Mammary epithelial cell (primary cell): Measurements from ENCODE around the gene TNNT3.

Experiments
- CTCF ChIP-seq, 2 donors: IDR thresholded peaks in 1 of 2; conservative IDR thresholded peaks in 1 of 2; 2 replicates each; pipeline ENCODE4 v1.5.1; 2011 to 2012; ENCODE audit warnings: inconsistent platforms in 2 of 2, low read length in 2 of 2, mild to moderate bottlenecking in 2 of 2, control low read depth in 1 of 2, low read depth in 1 of 2; ENCODE audit not compliant: insufficient read depth in 1 of 2; ENCODE audit errors: extremely low read depth in 1 of 2
- EZH2 ChIP-seq: IDR thresholded peaks from 2 replicates; pipeline ENCODE4 v1.6.1; 2012; ENCODE audit warnings: low read length, inconsistent platforms, borderline replicate concordance

- no peak for TF ChIP-seq CTCF (conservative IDR thresholded peaks at IDR 0.05 in 1 of 2, IDR thresholded peaks at IDR 0.05 in 1 of 2; ENCODE audit: extremely low read depth in 1 of 2, insufficient read depth in 1 of 2, low read depth in 1 of 2, low read length in 2 of 2)
- TF ChIP-seq EZH2, result no peak
Measured at GRCh38 chr11:1915795-1916131, 3.7 kb upstream of the TNNT3 start.
